GM18498 (cell line): Measurements from ENCODE around the gene C1GALT1.
"Not testable (repeated sequence)": the region's sequence is repeated elsewhere in the genome, so short reads cannot be mapped to it uniquely, and the experiment has no call there.

Source experiments
- ATAC-seq: cut with Tn5 transposase; IDR thresholded peaks from one replicate; pipeline ENCODE4 v1.9.1; 2021; ENCODE audit warnings: mild to moderate bottlenecking, moderate library complexity; ENCODE audit not compliant: unreplicated experiment

C1GALT1 gene

GRCh38 chr7:7166318-7166717 is 16.0 kb upstream of the C1GALT1 start:
- ATAC-seq, result no peak

DNA sequence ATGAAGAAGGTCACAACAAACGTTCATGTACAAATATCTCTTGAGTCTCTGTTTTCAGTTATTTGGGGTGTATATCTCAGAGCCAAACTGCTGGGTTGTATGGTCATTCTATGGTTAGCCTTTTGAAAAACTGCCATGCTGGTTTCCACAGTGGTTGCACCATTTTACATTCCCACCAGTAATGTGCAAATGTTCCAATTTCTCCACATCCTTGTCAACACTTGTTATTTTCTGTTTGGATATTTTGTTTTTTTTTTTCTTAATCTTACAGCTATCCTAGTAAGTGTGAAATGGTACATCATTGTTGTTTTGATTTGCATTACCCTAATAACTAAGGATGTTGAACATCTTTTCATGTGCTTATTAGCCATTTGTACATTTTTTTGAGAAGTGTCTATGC is 13.0 kb upstream of the C1GALT1 start:
- ATAC-seq, result no peak

DNA sequence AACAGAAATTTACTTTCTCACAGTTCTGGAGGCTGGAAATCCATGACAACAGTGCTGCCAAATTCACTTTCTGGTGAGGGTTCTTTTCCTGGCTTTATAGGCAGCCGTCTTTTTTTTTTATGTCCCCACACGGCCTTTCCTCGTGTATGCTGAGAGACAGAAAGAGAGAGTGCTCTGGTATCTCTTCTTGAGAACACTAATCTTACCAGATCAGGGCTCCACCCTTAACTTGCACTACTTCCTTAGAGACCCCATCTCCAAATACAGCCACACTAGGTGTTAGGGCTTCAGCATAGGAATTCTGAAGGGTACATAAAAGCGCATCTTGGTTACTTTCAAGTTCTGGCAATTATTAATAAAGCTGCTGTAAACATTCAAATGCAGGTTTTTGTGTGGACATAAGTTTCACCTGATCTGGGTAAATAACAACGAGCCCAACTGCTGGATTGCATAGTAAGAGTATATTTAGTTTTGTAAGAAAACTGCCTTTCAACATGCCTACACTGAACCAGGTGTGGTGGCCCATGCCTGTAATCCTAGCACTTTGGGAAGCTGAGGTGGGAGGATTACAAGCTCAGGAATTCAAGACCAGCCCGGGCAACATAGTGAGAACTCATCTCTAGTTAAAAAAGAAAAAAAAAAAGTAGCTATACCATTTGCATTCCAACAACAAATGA is 8.2 kb upstream of the C1GALT1 start:
- ATAC-seq, result no peak

GRCh38 chr7:7175075-7175695 is 7.2 kb upstream of the C1GALT1 start:
- no peak for ATAC-seq

- ATAC-seq, result no peak
Observed at GRCh38 chr7:7176406-7177043, 5.8 kb upstream of the C1GALT1 start.

GRCh38 chr7:7177044-7177517 is 5.3 kb upstream of the C1GALT1 start:
- ATAC-seq, result no peak

DNA sequence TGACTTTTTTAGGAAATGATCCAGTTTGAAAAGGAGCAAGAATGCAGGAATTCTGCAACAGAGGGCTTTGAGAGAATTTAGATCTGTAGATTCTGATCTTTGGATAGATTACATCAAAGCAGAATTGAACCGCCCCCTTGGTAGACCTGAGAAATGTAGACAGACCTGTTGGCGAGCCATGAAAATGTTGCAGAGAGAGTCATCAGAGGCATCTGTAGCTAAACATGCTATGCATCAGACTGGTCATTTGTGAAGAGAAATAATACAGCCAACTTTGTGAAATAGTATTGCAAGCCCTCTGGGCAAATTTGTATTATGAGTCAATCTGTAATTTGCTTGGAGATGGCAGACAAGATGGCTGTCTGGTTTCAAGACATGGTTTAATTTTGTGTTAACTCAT is 4.3 kb upstream of the C1GALT1 start:
- ATAC-seq, result no peak

- ATAC-seq, result no peak
Observed at GRCh38 chr7:7178906-7179305, 3.4 kb upstream of the C1GALT1 start.

DNA sequence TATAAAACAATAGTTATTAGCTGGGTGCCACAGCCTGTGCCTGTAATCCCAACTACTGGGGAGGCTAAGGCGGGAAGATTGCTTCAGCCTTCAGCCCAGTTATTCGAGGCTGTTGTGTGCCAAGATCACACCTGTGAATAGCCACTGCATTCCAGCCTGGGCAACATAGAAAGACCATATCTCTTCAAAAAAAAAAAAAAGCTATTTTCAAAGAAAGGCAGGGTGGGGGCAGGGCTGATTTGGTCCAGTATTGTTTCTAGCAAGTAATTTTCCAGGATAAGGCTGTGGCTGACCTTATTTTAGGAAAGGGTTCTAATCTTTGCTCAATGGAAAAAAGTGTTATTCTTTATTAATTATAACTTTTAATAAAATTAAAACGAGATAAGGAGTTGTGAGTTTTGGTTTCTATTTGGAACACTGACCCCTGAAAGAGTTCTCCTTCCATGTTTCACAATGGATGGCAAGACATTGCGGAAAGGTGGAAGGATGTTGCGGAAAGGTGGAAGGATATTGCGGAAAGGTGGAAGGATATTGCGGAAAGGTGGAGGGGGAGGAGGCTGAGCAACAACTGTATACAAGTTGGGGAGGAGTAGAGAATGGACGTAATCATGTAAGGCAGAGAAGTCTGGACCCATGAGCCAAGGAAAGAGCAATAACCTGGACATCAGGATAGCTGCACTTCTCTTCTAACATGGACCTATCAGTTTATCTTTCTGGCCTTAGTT is 1.5 kb upstream of the C1GALT1 start:
- ATAC-seq, result no peak

- ATAC-seq, result peak; percentile 41
Observed at GRCh38 chr7:7181519-7182155, 707 bp upstream of the C1GALT1 start.

DNA sequence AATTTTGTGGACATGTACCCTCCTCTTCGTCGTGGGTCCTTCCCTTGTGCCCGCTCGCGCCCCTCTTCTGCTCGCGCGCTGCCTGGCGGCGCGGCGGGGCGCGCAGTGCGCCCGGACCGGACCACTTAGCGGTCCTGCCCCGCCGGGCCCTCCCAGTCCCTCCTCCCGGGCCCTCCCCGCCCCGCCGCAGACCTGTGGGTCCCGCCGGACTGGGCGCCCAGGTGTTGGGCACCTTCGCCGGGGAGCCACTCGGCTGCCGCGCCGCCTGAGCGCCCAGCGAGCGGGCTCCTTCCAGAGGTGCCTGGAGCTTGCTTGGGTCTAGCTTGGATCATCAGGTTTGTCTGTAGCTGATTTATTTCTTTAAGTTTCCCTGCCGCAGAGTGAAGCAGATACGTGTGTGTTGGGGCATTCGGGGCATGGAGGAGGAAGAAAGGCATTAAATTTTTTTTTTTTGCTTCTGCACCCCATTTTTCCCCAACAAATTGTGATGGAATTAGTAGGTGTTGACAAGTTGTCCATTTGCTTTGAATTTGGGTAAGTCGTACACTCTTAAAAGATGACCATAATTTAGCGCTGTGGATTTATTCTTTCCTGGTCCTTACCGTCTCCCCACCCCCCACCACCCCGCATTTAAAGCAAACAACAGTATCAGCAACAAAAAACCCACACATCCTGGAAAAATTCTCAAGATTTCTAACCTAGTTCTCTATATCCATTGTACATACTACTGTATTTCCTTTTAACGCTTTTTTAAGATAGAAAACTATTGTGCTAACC is 905 bp downstream of the C1GALT1 start:
- ATAC-seq, result peak; percentile 33

DNA sequence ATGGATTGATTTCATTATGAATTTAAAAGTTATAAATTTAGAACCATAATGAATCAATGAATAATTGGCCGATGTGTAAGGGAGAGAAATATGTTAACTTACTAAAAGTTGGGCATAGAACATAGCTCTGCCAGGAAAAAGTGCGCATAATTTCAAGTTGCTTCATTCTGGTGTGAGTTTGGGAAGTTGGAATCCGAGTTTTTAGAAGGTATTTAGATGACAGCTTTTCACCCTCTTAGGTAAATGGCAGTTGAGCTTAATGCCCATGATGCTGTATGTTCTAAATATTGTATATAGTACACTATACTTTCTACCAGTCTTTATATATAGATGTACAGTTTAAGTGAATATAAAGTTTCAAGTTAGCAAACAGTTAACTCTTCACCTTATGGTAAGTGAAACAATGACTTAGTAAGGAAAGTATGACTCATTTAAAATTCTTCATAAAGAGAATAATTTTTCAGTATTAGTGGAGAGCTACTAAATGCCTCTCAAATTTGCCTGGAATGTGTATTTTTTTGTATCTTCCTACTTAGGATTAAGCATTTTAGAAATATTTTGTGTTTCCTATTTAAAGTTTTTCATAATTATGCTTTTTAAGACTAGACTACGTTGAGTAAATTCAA is 1.6 kb downstream of the C1GALT1 start:
- no peak for ATAC-seq

GRCh38 chr7:7185371-7185989 is 3.1 kb downstream of the C1GALT1 start:
- ATAC-seq, result no peak

DNA sequence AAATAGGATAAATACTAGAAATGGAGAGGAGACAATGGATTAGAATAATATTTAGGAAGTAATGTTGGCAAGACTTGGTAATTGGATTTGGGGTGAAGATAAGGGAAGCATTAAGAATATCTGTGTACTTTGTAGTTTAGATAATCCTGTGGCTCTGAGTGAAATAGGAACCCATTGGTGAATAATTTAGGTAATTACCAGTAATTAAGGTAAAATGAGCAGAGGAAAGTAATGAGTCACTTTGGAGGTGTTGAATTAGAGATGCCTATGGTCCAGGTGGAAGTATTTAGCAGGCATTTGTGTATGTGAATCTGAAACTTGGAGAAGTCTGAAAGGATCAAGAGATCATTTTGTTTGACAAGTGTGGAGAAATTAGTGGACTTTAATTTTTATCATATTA is 5.7 kb downstream of the C1GALT1 start:
- ATAC-seq, result no peak

GRCh38 chr7:7188742-7189141 is 6.4 kb downstream of the C1GALT1 start:
- no peak for ATAC-seq

- no peak for ATAC-seq
Observed at GRCh38 chr7:7190142-7190541, 7.8 kb downstream of the C1GALT1 start.

- no peak for ATAC-seq
Observed at GRCh38 chr7:7191137-7191536, 8.8 kb downstream of the C1GALT1 start.

GRCh38 chr7:7192798-7193788 is 10.7 kb downstream of the C1GALT1 start:
- not testable (repeated sequence) for ATAC-seq
